GM12864 (cell line): ENCODE data around the gene RALGAPA2.

Experiments
- DNase-seq: peaks from one replicate; pipeline ENCODE4 v3.0.0-alpha.2; 2011; ENCODE audit warnings: low read depth
- H3K4me3 ChIP-seq: 2 replicates; pipeline ENCODE4 v1.5.1; 2011; ENCODE audit warnings: mild to moderate bottlenecking, low read depth, low read length, control low read depth
- TF ChIP-seq, protein P1 (sequence below): IDR thresholded peaks from 2 replicates; pipeline ENCODE4 v1.5.1; 2011; ENCODE audit warnings: low read depth, mild to moderate bottlenecking, moderate library complexity, low read length, control low read depth, inconsistent platforms; ENCODE audit errors: missing control alignments

The RALGAPA2 gene

GRCh38 chr20:20386192-20386591 is 326.3 kb downstream of the RALGAPA2 start:
- no peak for DNase-seq
- TF ChIP-seq, protein P1, sequence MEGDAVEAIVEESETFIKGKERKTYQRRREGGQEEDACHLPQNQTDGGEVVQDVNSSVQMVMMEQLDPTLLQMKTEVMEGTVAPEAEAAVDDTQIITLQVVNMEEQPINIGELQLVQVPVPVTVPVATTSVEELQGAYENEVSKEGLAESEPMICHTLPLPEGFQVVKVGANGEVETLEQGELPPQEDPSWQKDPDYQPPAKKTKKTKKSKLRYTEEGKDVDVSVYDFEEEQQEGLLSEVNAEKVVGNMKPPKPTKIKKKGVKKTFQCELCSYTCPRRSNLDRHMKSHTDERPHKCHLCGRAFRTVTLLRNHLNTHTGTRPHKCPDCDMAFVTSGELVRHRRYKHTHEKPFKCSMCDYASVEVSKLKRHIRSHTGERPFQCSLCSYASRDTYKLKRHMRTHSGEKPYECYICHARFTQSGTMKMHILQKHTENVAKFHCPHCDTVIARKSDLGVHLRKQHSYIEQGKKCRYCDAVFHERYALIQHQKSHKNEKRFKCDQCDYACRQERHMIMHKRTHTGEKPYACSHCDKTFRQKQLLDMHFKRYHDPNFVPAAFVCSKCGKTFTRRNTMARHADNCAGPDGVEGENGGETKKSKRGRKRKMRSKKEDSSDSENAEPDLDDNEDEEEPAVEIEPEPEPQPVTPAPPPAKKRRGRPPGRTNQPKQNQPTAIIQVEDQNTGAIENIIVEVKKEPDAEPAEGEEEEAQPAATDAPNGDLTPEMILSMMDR = no peak
- H3K4me3 ChIP-seq = no peak overlapping the region

- no peak overlapping the region for H3K4me3 ChIP-seq
- TF ChIP-seq, protein P1 = no peak
Measured at GRCh38 chr20:20375862-20376261, 336.6 kb downstream of the RALGAPA2 start.

GRCh38 chr20:20373091-20373571 is 339.3 kb downstream of the RALGAPA2 start:
- no peak for DNase-seq
- H3K4me3 ChIP-seq = no peak overlapping the region
- TF ChIP-seq, protein P1 = no peak

More at GRCh38 chr20:20375862-20376261, 336.6 kb downstream of the RALGAPA2 start:
- DNase-seq = no peak

- no peak for DNase-seq
- TF ChIP-seq, protein P1 = no peak
- no peak overlapping the region for H3K4me3 ChIP-seq
Measured at GRCh38 chr20:20371681-20372080, 340.8 kb downstream of the RALGAPA2 start.

DNA sequence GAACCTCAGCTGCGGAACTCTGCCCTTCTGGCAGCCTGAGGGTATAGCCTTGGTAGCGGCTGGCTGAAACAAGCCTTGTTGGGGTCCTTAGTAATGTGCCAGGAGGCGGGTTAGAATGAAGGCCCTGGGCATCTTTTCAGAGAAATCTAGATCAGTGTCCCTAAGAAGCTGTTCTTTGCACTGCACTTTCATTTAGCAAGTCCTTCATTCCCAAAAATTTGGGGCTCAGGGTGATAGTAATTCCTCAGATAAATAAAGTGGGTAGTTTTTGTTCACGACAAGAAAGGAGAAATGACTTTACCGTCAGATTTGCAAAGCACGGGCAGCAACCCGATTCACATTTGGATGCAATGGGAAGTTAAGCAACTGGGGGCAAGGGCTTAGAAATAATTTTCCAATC is 341.4 kb downstream of the RALGAPA2 start:
- TF ChIP-seq, protein P1 = no peak
- H3K4me3 ChIP-seq = no peak overlapping the region
- no peak for DNase-seq

GRCh38 chr20:20370094-20370575 is 342.3 kb downstream of the RALGAPA2 start:
- DNase-seq = no peak

More at GRCh38 chr20:20370094-20370575, 342.3 kb downstream of the RALGAPA2 start:
- no peak overlapping the region for H3K4me3 ChIP-seq
- TF ChIP-seq, protein P1 = no peak
